NCI-H1436 (cell line): ENCODE measurements around the gene ATP10B.
"Not testable (repeated sequence)": the region's sequence is repeated elsewhere in the genome, so short reads cannot be mapped to it uniquely, and the experiment has no call there.

Experiments
- DNase-seq: peaks from one replicate; lab custom pipeline; 2025; lab: John Stamatoyannopoulos, UW

ATP10B gene

DNA sequence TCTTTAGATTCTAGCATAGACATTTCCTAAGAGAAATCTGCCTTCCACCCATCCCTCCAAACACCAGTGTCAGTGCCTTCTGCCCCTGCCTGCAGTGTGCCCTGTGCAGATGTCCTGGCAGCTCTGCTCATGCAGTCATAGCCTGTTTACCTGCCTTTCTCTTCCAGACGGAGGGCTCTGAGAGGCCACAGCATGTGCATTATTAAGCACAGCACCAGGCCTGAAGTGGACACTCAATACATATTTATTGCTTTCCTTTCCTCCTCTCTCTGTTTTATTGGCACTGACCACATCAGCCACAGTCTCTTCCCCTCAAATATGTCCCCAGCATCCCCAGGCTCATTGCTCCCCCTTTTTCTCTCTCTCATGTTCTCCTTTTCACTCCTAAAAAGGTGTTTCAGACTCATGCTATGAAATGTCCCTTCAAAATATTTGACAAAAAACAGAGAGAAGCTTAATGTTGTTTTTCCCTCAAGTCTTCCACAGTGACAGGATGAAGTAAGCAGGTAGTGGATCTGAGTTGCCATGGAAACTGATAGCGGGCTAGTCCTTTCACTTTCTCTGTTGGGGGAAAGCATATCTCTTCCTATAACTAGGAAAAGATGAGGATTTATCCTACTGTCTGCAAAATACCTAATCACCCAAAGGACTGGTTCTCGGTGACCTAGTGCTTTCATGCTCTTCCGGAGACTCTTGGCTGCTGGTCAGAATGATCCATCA lies 100.9 kb downstream of the ATP10B start:
- DNase-seq = no peak

DNA sequence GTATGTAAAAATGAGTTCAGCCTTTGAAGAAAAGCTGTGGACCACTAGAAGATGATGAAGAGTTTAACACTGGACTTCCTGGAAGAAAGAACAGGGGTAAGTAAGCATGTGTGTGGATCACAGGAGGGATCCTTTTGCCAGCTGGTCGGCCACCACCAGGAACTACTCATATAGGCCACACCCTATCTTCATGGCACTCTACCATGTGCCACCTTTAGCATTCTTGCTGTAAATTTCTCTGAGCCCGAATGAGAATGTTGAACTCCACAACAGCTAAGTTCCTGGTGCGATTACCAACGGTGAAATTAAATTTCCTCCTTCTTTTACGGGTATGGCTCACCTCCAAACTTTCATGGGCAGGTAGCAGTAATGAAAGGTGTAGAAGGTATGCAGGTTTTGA lies 102.3 kb downstream of the ATP10B start:
- no peak for DNase-seq

DNA sequence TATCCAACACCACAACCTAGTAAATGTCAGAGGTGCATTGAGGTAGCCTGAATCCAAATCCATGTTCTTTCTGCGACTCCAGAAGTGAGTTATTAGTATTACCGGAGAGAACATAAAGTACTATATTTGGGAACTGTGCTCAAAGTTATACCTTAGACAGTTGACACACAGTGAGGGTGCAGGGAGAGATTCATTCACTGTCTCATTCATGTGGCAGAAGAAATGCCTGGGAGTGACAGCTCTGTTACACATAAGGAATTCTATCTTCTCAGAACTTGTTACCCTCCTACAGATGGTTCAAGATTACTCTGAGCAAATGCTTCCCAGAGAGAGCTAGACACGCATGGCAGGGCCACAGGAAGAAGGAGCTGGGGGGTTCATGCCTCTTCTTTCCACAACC lies 103.0 kb downstream of the ATP10B start:
- DNase-seq = no peak

DNA sequence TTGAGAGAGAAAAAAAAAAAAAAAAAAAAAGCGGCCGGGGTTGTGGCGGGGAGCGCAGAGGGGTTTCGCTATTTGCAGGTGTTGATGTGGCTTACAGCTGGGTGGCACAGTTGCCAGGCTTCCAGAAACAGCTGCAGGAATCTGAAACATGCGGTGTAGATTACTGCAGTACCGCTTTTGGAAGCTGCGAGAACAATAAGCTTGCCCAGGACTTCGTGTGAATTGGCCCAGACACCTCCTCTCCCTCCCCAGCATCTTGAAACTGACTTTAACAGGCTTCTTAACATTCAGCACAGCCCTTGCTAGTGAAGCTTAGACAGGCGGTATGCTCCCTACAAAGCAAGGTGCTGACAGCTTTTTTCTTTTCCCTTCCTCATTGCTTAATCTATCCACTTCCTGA lies 104.0 kb downstream of the ATP10B start:
- no peak for DNase-seq

GRCh38 chr5:160747559-160747958 lies 104.5 kb downstream of the ATP10B start:
- no peak for DNase-seq

DNA sequence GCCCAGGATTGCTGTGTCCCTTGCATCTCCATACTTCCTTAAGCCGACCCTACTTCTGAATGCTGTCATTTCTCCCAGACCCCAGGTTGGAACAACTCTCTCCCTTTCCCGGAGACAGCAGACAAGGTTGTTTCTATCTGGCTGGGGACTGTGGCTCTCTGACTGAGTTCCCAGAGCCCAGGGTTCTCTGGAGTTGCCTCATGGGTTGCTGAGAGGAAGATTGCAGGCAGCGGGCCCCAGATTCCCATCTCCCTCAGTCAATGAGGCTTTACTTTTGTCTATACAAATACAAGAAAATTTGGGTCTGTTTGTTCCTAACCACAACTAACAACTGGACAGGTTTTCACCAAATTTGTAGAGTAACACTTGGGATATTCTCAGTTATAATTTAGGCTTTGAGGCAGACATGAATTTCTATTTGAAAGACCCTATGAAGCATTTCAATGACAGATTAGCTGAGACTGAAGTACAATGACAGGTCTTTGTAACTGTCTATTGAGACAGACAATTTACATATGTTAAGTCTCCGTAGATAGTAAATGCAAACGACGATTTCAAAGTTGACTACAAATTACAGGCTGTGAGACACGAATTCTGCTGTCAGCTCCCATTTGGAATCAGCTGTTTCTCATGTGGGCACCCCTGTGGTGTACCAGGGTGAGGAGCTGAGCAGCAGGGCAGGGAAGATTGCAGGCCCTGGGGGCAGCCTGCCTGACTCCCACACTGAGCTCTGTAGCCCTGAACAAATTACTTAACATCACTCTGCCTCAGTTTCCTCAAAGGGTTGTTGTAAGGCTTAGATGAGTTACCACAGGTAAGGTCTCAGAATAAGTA lies 107.5 kb downstream of the ATP10B start:
- no peak for DNase-seq

DNA sequence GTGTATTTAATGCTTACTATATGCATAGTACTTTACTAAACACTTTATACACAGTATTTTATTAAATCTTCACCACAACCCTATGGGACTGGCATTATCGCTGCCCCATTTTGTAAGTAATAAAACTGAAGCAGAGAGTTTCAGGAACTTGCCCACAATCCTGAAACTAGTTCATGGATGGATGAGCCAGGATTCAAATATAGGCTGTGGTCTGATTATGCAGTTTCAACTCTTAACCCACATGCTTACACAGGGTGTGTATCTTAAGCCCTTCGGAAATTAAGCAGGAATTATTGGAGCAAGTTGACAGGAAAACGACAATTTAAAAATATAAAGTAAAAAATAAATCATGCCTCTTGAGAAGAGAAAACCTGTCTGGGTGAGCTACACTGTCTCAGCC lies 109.0 kb downstream of the ATP10B start:
- no peak for DNase-seq

DNA sequence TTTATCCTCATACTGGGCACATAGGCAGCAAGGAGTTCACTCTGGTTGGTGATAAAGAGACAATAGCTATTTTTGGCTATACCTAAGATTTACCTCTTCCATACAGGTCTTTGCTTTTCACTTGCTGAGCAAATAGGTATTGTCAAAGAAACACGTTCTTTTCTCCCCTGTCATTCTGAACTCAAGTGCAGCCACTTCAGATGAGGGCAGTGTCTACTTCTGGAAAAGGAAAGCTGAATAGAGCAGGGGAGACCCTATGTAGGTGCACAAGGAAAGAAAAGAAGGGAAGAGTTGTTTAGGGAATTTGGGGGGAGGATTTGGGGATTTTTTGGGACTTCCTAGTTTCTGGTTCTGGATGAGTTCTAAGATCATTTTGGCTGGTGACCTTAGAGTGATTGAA lies 109.6 kb downstream of the ATP10B start:
- DNase-seq = no peak

DNA sequence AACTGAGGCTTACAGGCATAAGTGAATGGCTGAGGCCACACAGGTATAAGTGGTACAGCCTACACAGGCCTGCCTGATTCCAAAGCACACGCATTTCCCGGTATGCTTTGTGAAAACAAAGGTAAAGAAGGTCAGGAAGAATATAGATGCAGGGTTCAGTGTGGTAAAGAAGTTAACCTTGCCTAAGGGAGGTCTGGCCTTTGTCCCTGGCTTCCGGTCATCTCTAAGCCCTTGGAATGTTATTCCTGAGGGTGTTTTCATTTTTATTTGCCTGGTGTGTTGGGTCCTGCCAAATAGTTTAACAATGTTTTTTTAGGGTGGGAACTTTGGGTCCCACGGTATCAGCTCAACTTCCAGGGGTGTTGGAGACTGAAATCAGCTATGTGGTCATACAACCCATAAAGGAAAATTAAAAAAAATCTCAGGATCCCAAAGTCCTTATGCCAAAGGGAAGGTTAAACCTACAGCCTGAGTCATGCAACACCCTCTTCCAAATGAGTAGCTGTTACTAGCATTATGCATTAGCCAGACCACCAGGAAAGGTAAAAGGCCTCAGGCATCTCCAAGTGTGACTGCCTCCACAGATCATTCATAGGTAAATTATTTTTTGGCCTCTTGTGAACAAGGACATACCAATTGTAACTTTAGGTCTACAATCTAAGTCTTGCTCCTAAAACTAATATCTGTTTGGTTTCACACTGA lies 124.6 kb downstream of the ATP10B start:
- DNase-seq = no peak

DNA sequence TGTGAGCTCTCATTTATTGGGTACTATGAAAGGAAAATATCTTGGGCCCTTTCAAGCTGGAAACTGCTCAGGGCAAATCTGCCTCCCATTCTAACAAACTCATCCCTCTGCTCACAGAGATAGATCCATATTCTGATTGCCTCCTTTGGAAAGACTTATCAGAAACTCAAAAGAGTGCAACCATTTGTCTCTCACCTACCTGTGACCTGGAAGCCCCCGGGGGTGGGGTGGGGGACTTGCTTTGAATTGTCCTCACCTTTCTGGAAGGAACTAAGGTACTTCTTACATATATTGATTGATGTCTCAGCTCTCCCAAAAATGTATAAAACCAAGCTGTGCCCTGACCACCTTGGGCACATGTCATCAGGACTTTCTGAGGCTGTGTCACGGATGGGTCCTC lies 125.3 kb downstream of the ATP10B start:
- DNase-seq = no peak

DNA sequence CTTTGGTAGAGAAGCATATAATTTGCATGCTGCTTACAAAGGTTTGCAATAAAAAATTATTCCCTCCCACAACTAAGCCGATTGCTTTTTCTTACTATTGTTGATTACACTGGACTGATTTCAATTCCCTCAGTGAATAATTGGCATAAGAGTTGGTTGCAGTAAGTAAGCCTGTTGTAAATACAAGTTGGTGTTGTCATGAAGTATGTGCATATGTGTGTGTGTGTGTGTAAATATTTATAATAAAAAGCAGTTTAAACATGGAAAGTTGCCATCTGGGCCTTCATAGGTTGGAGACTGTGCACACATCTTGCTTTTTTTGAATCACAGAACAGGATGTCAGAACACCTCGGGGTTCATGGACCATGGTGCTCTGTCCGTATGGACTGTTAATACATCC lies 131.2 kb downstream of the ATP10B start:
- no peak for DNase-seq

DNA sequence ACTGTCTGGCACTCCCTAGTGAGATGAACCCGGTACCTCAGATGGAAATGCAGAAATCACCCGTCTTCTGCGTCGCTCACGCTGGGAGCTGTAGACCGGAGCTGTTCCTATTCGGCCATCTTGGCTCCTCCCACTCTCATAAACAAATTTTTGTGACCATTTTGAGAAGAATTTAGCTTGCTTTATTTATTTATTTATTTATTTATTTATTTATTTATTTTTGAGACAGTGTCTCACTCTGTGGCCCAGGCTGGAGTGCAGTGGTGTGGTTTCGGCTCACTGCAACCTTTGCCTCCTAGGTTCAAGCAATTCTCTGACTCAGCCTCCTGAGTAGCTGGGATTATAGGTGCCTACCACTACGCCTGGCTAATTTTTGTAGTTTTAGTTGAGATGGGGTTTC lies 136.5 kb downstream of the ATP10B start:
- DNase-seq = not testable (repeated sequence)

GRCh38 chr5:160703547-160704189 lies 148.3 kb downstream of the ATP10B start:
- DNase-seq = no peak

DNA sequence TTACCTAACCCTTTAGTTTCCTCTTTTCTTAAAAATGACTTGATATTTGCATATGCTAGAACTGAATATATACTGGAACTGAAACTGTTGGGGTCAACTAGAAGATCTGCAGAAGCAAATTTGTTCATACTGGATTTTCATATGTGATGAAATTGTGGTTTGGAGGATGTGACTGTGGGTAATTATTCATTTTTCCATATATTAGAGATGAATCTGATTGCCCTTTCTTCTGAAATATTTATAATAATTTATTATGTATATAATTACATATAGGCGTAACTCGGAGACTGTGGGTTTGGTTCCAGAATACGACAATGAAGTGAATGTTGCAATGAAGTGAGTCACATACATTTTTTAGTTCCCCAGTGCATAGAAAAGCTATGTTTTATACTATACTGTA lies 149.1 kb downstream of the ATP10B start:
- no peak for DNase-seq

DNA sequence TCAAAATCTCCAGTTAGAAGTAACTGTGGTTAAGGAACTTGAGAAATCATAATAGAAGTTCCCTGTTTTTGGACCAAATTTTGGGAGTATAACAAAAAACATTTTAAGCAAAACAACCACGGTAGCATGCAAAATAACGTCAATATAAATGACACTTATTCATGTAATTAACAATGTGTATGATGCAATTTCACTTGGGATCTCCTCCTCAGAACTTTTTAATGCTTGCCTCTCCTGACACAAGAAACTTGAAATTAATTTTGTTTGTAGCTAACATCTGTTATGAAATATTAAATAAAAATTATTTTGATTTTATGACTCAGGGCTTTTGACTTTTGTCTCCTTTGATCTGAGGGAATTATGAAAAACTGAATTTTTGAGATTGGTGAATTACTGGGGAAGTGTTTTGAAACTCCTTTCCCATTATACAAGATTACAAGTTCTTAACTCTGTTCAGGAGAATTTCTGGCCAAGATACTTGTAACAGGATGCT lies 149.7 kb downstream of the ATP10B start:
- no peak for DNase-seq

- no peak for DNase-seq
Observed at GRCh38 chr5:160701403-160701802, 150.6 kb downstream of the ATP10B start.

DNA sequence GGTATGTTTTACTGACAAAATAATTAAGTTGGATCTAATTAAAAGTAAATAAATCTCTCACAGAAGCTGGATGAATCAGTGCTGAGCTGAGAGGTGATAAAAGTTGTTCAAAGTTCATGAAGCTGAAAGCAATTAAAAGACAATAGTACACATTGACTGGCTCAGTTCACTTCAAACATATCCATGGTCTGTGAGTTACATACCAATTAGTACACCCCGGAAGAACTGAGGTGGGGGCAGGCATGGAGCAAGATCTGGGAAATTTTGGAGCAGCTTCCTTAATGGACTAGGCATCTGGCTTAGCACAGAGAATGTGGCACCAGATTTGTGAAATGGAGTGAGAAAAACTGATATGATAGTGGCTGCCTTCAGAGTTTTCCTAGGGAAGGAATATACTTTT lies 152.7 kb downstream of the ATP10B start:
- no peak for DNase-seq

GRCh38 chr5:160697281-160697680 lies 154.7 kb downstream of the ATP10B start:
- DNase-seq = no peak

DNA sequence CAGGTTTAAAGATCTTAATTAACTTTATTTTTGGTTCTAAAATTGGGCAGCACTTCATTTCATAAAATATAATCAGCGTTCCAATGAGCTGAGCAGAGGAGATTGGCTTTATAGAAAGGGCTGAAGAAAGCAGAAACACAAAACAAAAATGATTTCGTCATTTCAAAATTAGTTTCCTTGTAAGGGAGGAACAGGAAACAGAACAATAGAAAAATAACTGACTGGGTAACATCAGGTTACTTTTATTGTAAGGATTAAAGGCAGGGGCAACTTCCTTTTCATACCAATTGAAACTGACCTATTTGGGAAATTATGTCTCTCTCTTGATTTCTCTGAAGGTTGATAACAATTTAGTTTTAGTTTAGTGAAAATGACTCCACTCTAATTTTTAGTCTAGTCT lies 157.1 kb downstream of the ATP10B start:
- DNase-seq = no peak

DNA sequence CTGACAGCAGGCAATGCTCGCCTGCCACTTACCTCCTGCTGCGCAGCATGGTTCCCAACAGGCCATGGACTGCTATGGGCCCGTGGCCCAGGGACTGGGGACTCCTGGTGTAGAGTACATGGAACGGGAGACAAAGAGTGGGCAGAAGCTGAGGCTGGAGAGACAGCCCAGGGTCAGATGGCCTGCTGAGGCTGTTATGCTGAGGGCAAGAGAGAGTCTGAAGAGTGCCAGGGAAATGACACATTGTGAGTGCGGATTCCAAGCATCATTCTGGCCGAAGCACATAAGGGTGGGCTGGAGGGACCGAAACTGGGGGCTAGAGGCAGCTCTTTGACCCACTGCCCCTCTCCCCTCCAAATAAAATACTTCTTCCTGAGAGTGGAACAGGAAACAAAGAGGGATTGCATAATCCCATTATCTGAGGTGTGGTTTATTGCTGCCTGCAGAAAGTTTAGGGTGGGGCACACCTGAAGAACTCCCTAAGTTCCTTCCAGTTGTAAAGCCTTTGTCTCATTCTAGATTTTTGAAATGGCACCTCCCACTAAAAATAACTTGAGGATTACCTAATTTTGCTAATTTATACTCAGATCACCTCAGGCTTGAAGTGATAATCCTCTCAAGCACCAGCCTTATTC lies 158.1 kb downstream of the ATP10B start:
- no peak for DNase-seq

GRCh38 chr5:160692271-160692670 lies 159.7 kb downstream of the ATP10B start:
- no peak for DNase-seq

DNA sequence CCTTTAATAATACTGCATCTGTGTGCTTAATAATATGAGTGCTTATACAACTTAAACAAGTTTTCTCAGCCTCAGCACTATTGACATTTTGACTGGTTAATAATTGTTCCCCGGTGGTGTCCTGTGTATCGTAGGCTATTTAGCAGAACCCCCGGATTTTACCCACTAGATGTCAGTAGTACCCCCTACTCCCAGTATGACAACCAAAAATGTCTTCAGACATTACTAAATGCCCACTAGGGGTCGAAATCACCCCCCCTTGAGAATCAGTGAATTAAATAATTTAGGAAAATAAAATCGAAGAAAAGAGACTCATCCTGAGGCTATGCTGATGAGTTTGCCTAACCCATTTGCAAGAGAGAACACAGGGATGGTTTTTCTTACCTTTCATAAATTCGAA lies 166.3 kb downstream of the ATP10B start:
- DNase-seq = no peak
